Activated CD4-positive, alpha-beta T cell treated with anti-CD3 and anti-CD28 coated beads, Interleukin-2, Interleukin-6, amounts not matched to agents 100 ng/mL and 50 ng/mL, durations not matched to agents 16 hours and 8 hours (primary cell): ENCODE measurements around the gene PITX2.
A peak's percentile ranks its signal among the peaks of the same experiment; 100 is the strongest.
"Not testable (repeated sequence)": the region's sequence is repeated elsewhere in the genome, so short reads cannot be mapped to it uniquely, and the experiment has no call there.

Experiments
- DNase-seq: peaks from one replicate; pipeline ENCODE4 v3.0.0-alpha.2; 2020

PITX2 gene

GRCh38 chr4:110609044-110609750 is 13.7 kb downstream of the PITX2 start:
- DNase-seq = no peak

GRCh38 chr4:110605077-110605476 is 17.8 kb downstream of the PITX2 start:
- DNase-seq = no peak

GRCh38 chr4:110602061-110602460 is 20.8 kb downstream of the PITX2 start:
- DNase-seq = no peak

GRCh38 chr4:110597582-110597981 is 25.3 kb downstream of the PITX2 start:
- no peak for DNase-seq

- DNase-seq = no peak
Observed at GRCh38 chr4:110596431-110596830, 26.4 kb downstream of the PITX2 start.

- DNase-seq = no peak
Observed at GRCh38 chr4:110595583-110595982, 27.3 kb downstream of the PITX2 start.

GRCh38 chr4:110589297-110589696 is 33.6 kb downstream of the PITX2 start:
- DNase-seq = no peak

GRCh38 chr4:110587666-110588285 is 35.1 kb downstream of the PITX2 start:
- no peak for DNase-seq

GRCh38 chr4:110586131-110586850 is 36.6 kb downstream of the PITX2 start:
- peak; percentile 3 for DNase-seq

GRCh38 chr4:110576696-110577095 is 46.2 kb downstream of the PITX2 start:
- not testable (repeated sequence) for DNase-seq
